Liver (tissue), 9 donors: ENCODE results near the gene ERMP1. TPM values are rescaled to one million over a fixed set of nuclear protein-coding genes. Genes with fewer than 3 reads are reported as not detected.

ENCODE experiments used
- DNase-seq: peaks from one replicate; pipeline ENCODE4 v3.0.0-alpha.2; 2017; ENCODE audit warnings: low spot score
- H3K27ac ChIP-seq, 2 donors: one replicate each; pipeline ENCODE4 v1.7.0; 2013; ENCODE audit warnings: inconsistent platforms in 2 of 2, low read length in 2 of 2, control low read depth in 1 of 2, low read depth in 1 of 2, mild to moderate bottlenecking in 1 of 2
- H3K27me3 ChIP-seq, 4 donors: one replicate each; pipeline versions ENCODE4 v1.6.1 to v1.7.0; 2013; ENCODE audit warnings: low read length in 3 of 4, inconsistent platforms in 1 of 4, mild to moderate bottlenecking in 1 of 4, moderate library complexity in 1 of 4; ENCODE audit not compliant: control insufficient read depth in 4 of 4, insufficient read depth in 4 of 4
- H3K36me3 ChIP-seq, 4 donors: one replicate each; pipeline versions ENCODE4 v1.6.1 to v1.7.0; 2013; ENCODE audit warnings: low read length in 3 of 4, mild to moderate bottlenecking in 3 of 4, low read depth in 1 of 4, moderate library complexity in 1 of 4; ENCODE audit not compliant: control insufficient read depth in 4 of 4, insufficient read depth in 3 of 4
- H3K4me1 ChIP-seq, 4 donors: one replicate each; pipeline versions ENCODE4 v1.6.1 to v1.7.0; 2013; ENCODE audit warnings: low read length in 3 of 4, mild to moderate bottlenecking in 3 of 4, moderate library complexity in 1 of 4; ENCODE audit not compliant: control insufficient read depth in 4 of 4, insufficient read depth in 4 of 4
- H3K4me3 ChIP-seq, 3 donors: one replicate each; pipeline versions ENCODE4 v1.6.1 to v1.7.0; 2013; ENCODE audit warnings: low read length in 3 of 3, control low read depth in 1 of 3, low read depth in 1 of 3, mild to moderate bottlenecking in 1 of 3
- H3K9ac ChIP-seq, 2 donors: one replicate each; pipeline ENCODE4 v1.7.0; 2013; ENCODE audit warnings: low read length in 2 of 2, mild to moderate bottlenecking in 2 of 2, moderate library complexity in 2 of 2, control low read depth in 1 of 2, low read depth in 1 of 2
- H3K9me3 ChIP-seq, 4 donors: one replicate each; pipeline versions ENCODE4 v1.6.1 to v1.7.0; 2013; ENCODE audit warnings: low read length in 3 of 4; ENCODE audit not compliant: control insufficient read depth in 4 of 4
- CTCF ChIP-seq: fragments of 150-350 bp; IDR thresholded peaks from 2 replicates; pipeline ENCODE4 v1.5.1; 2017; ENCODE audit warnings: improper control_type of control experiment, low read depth, low read length; ENCODE audit not compliant: missing input control
- EGR1 ChIP-seq, 2 donors: IDR thresholded peaks; 2 replicates each; pipeline ENCODE4 v1.6.1; 2016 to 2018; ENCODE audit warnings: antibody characterized with exemption in 2 of 2, low read depth in 2 of 2
- FOXA1 ChIP-seq: IDR thresholded peaks from 2 replicates; pipeline ENCODE4 v1.6.1; 2016; ENCODE audit warnings: antibody characterized with exemption
- FOXA2 ChIP-seq: IDR thresholded peaks from 2 replicates; pipeline ENCODE4 v1.6.1; 2016; ENCODE audit warnings: antibody characterized with exemption
- GABPA ChIP-seq, 2 donors: IDR thresholded peaks in 1 of 2; conservative IDR thresholded peaks in 1 of 2; 2 replicates each; pipeline ENCODE4 v1.6.1; 2016; ENCODE audit warnings: antibody characterized with exemption in 2 of 2, mild to moderate bottlenecking in 1 of 2, moderate library complexity in 1 of 2
- HNF4A ChIP-seq, 2 donors: conservative IDR thresholded peaks; 2 replicates each; pipeline ENCODE4 v1.6.1; 2016; ENCODE audit warnings: antibody characterized with exemption in 2 of 2, mild to moderate bottlenecking in 2 of 2
- HNF4G ChIP-seq: IDR thresholded peaks from 2 replicates; pipeline ENCODE4 v1.6.1; 2016; ENCODE audit warnings: antibody characterized with exemption
- JUND ChIP-seq, 2 donors: IDR thresholded peaks; 2 replicates each; pipeline ENCODE4 v1.6.1; 2016; ENCODE audit warnings: antibody characterized with exemption in 2 of 2
- NR2F2 ChIP-seq: IDR thresholded peaks from 2 replicates; pipeline ENCODE4 v1.6.1; 2016; ENCODE audit warnings: antibody characterized with exemption
- RAD21 ChIP-seq, 2 donors: IDR thresholded peaks; 2 replicates each; pipeline ENCODE4 v1.6.1; 2016; ENCODE audit warnings: antibody characterized with exemption in 2 of 2, mild to moderate bottlenecking in 2 of 2
- RXRA ChIP-seq, 2 donors: IDR thresholded peaks; 2 replicates each; pipeline ENCODE4 v1.6.1; 2017 to 2018; ENCODE audit warnings: antibody characterized with exemption in 2 of 2, mild to moderate bottlenecking in 1 of 2
- SP1 ChIP-seq: IDR thresholded peaks from 2 replicates; pipeline ENCODE4 v1.6.1; 2018; ENCODE audit warnings: antibody characterized with exemption, mild to moderate bottlenecking
- TAF1 ChIP-seq: conservative IDR thresholded peaks from 2 replicates; pipeline ENCODE4 v1.6.1; 2016; ENCODE audit warnings: antibody characterized with exemption, mild to moderate bottlenecking
- YY1 ChIP-seq: IDR thresholded peaks from 2 replicates; pipeline ENCODE4 v1.6.1; 2016; ENCODE audit warnings: antibody characterized with exemption, mild to moderate bottlenecking
- ZBTB33 ChIP-seq: IDR thresholded peaks from 2 replicates; pipeline ENCODE4 v1.6.1; 2016; ENCODE audit warnings: antibody characterized with exemption
- WGBS: extraction: QIAGEN DNeasy Blood & Tissue Kit; methylation state at CpG from one replicate; pipeline ENCODE4 v1.1.7; 2013; 5-methylcytosine and 5-hydroxymethylcytosine counted together
- polyA plus RNA-seq, 2 donors: library from polyadenylated mRNA; stranded (reverse) in 1 of 2; unstranded in 1 of 2; fragments of 200-250 nt in 1 of 2; fragments of >200 nt in 1 of 2; fragmentation: Nextera tagmentation in 1 of 2; extraction: Ambion mirVana in 1 of 2; gene quantifications; one replicate each; pipeline versions ENCODE4 v1.2.1 to v1.2.3, GENCODE V29; 2013 to 2015
- total RNA-seq, 2 donors: library from RNA; depleted of rRNA; stranded (reverse); fragments of >200 nt; gene quantifications; one replicate each; pipeline ENCODE4 v1.2.3, GENCODE V29; 2014
- TF ChIP-seq, protein P1 (sequence below): IDR thresholded peaks from 2 replicates; pipeline ENCODE4 v1.6.1; 2016; ENCODE audit warnings: antibody characterized with exemption
- TF ChIP-seq, protein P2 (sequence below): IDR thresholded peaks from 2 replicates; pipeline ENCODE4 v1.6.1; 2016; ENCODE audit warnings: antibody characterized with exemption, mild to moderate bottlenecking
- TF ChIP-seq, protein P3 (sequence below): IDR thresholded peaks from 2 replicates; pipeline ENCODE4 v1.6.1; 2016; ENCODE audit warnings: antibody characterized with exemption
- donor health status: healthy.
- donor health status: healthy.
- donor health status: healthy.
- donor health status: healthy.
- donor health status: healthy.

ERMP1 gene
- total and polyA plus RNA-seq, 4 donors: 2.7 to 19.5 (median 9.6) TPM

DNA sequence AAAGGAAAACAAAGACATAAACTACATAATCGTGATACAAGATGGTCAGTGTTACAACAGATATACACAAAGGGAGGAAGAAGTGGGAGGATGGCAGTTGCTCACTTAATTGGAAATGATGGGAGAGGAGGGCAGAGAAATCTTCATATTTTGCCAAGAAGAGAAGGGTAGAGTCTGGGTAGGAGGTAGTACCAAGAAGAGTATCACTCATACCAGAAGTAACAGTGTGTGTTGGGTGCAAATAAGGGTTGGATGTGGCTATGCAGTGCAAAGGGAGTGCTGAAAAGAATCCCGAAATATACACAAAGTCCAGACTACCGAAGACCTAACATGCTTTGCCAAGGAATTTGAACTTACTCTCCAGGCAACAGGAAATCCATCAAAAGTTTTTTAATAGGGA, 41.0 kb downstream of the ERMP1 start:
- Histone ChIP-seq H3K4me1 (peaks cover 0 to 4% (median 2%) of the 10 kb centered on the region in 4 donors), H3K4me3 (no peak overlapping the region), H3K9ac (no peak overlapping the region), H3K27ac (no peak overlapping the region), H3K27me3 (no peaks in the 10 kb centered on the region), H3K36me3 (no peaks in the 10 kb centered on the region), H3K9me3 (no peaks in the 10 kb centered on the region)
- 86% methylated on average over 3 of the region's 3 CpGs for WGBS
- no peak for DNase-seq
- TF ChIP-seq SP1: no peak
- TF ChIP-seq JUND (IDR thresholded peaks at IDR 0.05): no peak
- no peak for TF ChIP-seq EGR1 (IDR thresholded peaks at IDR 0.05; ENCODE audit: low read depth in 2 of 2)
- no peak for TF ChIP-seq FOXA1
- no peak for TF ChIP-seq FOXA2
- no peak for TF ChIP-seq NR2F2
- no peak for TF ChIP-seq GABPA (IDR thresholded peaks at IDR 0.05 in 1 of 2, conservative IDR thresholded peaks at IDR 0.05 in 1 of 2)
- no peak for TF ChIP-seq YY1
- no peak for TF ChIP-seq RXRA (IDR thresholded peaks at IDR 0.05)
- TF ChIP-seq, protein P1, sequence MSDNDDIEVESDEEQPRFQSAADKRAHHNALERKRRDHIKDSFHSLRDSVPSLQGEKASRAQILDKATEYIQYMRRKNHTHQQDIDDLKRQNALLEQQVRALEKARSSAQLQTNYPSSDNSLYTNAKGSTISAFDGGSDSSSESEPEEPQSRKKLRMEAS: no peak
- TF ChIP-seq ZBTB33: no peak
- TF ChIP-seq, protein P2, sequence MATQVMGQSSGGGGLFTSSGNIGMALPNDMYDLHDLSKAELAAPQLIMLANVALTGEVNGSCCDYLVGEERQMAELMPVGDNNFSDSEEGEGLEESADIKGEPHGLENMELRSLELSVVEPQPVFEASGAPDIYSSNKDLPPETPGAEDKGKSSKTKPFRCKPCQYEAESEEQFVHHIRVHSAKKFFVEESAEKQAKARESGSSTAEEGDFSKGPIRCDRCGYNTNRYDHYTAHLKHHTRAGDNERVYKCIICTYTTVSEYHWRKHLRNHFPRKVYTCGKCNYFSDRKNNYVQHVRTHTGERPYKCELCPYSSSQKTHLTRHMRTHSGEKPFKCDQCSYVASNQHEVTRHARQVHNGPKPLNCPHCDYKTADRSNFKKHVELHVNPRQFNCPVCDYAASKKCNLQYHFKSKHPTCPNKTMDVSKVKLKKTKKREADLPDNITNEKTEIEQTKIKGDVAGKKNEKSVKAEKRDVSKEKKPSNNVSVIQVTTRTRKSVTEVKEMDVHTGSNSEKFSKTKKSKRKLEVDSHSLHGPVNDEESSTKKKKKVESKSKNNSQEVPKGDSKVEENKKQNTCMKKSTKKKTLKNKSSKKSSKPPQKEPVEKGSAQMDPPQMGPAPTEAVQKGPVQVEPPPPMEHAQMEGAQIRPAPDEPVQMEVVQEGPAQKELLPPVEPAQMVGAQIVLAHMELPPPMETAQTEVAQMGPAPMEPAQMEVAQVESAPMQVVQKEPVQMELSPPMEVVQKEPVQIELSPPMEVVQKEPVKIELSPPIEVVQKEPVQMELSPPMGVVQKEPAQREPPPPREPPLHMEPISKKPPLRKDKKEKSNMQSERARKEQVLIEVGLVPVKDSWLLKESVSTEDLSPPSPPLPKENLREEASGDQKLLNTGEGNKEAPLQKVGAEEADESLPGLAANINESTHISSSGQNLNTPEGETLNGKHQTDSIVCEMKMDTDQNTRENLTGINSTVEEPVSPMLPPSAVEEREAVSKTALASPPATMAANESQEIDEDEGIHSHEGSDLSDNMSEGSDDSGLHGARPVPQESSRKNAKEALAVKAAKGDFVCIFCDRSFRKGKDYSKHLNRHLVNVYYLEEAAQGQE: no peak
- TF ChIP-seq, protein P3, sequence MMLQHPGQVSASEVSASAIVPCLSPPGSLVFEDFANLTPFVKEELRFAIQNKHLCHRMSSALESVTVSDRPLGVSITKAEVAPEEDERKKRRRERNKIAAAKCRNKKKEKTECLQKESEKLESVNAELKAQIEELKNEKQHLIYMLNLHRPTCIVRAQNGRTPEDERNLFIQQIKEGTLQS: no peak
- TF ChIP-seq RAD21 (IDR thresholded peaks at IDR 0.05): no peak
- TF ChIP-seq HNF4G: no peak
- no peak for TF ChIP-seq TAF1
- no peak for TF ChIP-seq HNF4A (conservative IDR thresholded peaks at IDR 0.05)
- TF ChIP-seq CTCF: no peak
